Right kidney (tissue), 1 donor: ENCODE results near the gene DIAPH1.
A peak's percentile ranks its signal among the peaks of the same experiment; 100 is the strongest.

Source experiments
- DNase-seq: peaks from one replicate; pipeline ENCODE4 v3.0.0-alpha.2; 2016

DIAPH1 gene

DNA sequence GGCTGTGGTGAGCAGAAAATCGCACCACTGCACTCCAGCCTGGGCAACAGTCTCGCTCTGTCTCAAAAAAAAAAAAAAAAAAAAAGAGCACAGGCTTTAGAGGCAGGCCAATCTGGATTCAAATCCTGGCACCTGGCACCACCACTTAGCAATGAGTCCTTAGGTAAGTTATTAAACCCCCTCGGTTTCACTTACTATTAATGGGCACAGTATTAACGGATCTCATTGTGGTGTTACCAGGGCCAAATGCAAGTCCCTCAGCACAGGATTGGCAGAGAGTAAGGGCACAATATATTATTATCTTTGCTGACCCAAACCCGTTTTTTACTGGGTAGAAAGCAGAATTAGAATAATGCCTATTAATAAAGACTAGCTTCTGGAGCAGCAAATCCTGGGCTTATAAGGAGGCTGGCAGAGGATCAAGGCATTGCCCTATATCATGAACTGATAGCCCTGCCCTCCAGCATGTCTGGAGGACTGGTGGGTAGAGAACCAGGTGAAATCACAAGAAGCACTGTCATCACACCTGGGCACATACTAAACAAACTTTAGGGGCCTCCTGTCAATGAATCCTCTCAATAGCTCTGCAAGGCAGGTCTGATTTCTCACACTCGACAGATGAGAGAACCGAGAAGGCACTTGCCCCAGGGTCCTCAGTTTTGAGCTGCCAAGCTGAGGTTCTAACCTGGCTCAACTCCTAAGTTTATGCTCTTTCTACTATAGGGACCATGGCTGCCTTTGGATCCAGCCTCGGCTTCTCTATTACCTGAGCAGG is 112.2 kb downstream of the DIAPH1 start:
- DNase-seq, result no peak

DNA sequence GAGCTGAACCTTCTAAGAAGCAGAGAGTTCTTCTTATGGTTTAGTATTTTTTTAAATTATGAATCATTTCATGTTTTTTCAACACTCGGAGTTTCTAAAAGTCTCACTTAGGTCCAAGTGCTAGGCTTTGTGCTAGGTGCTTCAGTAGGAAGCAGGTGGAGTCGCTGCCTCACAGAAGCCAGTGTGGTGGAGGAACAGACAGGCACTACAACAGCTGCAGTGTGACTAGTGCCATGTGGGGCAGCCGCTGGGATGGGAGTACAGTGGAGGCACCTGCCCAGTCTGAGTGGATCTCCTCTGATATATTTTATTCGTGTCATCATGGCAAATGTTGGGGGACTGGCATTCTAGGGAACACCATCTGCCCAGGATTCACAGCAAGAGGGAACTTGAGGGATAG is 114.6 kb downstream of the DIAPH1 start:
- no peak for DNase-seq

DNA sequence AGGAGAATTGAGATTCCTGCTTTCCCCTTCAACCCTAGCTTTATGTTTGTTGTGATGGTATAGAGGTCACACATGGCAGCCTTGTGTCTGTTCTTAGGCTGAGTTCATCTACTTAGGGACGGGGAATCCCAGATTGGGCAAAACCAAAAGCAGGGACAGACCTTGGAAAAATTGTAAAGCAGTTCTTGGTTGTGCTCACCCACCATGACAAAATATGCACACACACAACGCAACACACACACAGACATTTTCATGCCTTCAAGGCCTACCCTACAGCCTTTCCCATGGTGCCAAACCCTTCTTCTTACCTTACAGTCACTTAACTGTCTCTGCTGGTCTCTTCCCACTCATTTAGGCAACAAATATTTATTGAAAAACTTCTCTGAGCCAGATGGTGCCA is 115.1 kb downstream of the DIAPH1 start:
- no peak for DNase-seq

DNA sequence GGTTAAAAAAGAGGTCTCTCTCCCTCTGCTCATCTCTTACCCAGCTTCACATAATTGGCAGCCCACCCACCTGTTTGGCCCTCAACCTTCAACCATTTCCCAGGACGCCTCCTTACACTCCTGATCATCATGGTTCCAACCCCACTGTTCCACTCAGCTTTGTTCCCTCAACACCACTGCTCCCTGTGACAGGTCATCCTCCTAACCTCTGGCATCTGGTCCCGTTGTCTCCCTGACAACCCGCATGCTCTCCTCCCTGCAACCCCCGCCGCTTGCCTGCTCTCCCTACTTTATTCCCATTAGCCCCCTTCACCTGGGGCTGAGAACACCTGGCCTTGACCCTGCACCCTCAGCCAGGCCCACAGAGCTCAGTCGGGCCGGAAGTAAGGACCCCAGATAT is 117.0 kb downstream of the DIAPH1 start:
- no peak for DNase-seq

DNA sequence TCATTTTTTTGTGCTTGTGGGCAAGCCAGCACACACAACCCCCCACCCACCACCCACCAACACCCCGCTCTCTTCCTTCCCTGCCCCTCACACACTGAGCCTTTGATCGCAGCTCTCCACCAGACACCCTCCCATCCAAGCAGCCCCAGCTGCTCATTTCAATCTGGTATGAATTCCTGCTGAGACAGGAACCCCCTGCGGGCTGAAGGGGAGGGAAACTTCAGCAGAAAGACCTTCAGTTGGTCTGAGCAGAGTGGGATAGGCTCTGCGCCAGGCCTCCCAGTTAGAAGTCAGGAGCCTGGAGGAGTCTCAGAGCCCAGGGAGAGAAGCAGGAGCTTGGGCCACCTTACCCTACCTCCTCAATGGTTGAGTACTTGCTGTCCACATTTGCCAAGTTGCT is 122.8 kb downstream of the DIAPH1 start:
- DNase-seq, result no peak

DNA sequence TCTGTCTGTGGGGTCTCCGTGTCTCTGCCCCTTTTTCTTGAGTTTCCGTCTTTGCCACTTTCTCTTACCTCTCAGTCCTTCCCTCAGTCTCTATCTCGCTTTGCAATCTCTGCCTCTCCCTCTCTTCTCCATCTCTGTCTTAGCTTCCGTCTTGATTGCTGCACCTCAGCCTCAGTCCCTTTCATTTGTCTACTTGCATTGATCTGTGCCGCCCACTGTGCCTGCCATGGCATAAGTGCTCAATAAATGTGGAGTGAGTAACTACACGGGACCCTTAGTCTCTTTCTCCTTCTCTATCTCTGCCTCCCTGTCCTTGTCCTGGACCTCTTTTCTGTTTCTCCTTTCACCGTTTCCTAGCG is 123.4 kb downstream of the DIAPH1 start:
- no peak for DNase-seq

DNA sequence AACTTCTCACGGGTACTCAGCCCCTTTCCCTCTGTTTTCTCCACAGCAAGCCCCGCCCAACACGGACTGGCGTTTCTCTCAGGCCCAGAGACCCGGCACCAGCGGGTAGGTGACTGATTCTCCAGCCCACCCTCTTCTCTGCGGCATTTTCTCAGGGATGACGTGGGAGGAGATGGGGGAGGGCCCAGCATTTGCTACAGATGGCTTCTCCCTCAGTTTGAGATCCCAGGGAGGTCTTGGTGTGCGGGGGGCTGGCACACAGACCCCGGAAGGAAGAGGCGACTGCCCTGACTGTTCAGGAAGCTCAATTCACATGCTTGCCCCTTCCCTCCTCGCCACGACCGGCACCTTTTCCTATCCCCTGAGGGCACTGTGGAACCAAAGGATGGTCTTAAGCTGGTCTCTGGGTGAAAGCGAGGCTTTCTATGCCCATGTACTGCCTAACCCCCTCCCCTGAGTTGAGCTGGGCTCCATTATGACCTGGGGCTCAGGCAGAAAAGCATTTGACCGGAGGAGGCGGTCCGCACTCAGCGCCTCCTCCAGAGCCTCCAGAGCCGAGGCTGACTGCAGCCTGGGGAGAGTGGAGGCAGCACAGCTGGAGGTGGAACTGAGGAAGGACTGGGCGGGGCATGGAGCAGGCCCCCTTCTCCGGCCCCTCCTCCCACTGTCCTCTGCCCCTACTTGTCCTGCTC is 123.9 kb downstream of the DIAPH1 start:
- peak; percentile 56 for DNase-seq

DNA sequence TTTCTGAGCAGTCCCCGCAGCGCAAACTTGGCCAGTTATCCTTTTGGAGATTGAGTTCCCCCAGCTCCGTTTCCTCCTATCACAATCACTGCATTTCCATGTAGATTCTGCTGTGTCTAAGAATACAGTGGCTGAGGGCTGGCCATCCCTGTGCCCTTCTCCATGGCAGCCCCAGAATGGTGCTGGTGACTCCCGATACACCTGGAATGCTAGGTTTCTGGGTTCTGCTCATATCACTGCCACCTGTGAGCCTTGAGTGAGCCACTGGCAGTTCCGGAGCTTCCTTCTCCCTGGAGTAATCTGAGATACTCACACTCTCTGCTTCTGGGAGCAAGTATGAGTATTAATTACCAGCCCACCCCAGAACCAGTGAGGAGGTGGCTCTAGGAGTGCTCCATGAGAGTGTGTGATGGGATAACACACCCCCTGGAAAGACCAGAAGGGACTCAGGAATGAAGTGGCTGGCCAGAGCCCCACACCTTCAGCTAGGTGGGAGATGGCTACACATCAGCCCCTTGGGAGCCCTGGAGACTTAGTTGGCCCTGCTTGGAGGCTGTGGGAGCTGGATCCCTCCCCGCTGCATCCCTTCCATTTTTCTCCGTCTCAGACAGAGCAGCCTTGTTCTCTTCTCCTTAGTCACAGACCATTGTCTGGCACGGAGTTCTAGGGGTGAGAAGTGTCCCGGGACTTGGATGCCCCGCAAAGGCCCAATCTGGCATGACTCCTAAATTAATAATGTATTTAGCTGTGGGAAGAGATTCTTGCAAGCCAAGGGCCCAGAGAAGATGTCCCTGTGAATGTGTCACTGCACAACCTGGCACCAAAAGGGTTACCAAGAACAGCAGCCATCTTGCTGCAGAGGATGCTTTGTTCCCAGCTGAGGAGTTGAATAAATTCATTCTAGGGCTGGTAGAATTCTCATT is 125.0 kb downstream of the DIAPH1 start:
- no peak for DNase-seq

DNA sequence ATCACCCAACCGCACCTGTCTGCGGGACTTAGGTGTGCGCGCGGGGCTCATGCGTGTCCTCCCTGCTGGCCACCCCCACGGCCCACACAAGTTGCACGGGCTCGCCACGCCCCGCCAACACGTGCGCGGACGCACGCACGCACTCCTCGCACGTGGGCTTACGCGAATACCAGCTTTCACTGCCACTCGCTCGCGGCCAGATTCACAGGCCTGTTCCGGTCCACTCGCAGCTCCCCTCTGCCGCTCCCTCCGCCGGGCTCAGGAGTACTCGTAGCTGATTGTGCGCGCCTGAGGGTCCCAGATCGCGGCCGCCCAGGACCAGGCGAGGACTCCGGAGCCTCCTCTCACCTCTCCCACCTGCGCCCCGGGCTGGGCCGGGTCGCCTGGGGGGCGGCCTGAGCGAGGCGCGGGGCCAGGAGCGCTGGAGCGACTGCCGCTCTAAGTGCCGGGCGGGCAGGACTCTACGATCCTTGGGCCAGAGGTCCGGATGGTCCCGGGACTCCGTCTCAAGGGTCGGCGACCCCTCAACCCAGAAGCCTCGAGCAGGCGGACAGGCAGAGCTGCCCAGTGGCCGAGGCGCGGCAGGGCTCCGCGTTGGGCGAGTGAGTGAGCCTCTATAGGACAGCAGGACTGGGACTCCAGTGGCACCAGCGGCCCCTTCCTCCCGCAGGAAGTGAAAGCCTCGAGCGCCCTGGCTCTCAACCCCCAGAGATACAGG is 126.5 kb downstream of the DIAPH1 start:
- DNase-seq, result peak; percentile 69

DNA sequence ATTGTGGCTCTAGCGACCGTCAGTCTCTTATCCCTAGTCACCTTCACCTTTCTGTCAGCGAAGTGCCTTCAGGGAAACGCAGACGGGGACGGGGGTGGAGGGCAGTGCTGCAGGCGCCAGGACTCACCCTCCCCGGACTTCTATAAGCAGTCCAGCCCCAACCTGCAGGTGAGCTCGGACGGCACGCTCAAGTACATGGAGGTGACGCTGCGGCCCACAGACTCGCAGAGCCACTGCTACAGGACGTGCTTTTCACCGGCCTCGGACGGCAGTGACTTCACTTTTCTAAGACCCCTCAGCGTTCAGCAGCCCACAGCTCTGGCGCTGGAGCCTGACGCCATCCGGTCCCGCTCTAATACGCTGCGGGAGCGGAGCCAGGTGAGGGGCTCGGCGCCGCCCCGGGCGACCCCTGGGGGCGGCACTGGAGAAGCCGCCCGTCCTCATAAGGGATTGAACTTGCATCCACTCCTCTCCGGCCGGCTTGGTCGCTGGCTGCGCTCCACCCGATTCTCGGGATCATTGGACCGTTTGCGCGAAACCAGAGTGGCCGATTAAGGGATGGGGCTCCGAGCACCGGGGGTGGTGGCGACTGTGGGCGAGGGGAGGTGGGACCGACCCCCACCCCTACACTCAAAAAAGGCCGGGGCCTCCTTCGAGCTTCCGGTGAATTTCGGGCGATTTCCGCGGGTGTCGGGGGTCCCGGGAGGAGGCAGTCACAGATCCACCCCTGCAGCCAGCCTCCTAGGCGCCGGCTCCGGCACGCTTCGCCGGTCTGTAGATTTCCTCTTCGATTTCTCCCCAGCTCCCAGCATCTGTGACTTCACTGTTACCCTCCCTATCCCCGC is 127.3 kb downstream of the DIAPH1 start:
- peak; percentile 66 for DNase-seq

DNA sequence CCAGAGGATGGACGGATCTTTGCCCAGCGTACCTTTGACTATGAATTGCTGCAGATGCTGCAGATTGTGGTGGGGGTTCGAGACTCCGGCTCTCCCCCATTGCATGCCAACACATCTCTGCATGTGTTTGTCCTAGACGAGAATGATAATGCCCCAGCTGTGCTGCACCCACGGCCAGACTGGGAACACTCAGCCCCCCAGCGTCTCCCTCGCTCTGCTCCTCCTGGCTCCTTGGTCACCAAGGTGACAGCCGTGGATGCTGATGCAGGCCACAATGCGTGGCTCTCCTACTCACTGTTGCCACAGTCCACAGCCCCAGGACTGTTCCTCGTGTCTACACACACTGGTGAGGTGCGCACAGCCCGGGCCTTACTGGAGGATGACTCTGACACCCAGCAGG is 128.0 kb downstream of the DIAPH1 start:
- DNase-seq, result no peak

DNA sequence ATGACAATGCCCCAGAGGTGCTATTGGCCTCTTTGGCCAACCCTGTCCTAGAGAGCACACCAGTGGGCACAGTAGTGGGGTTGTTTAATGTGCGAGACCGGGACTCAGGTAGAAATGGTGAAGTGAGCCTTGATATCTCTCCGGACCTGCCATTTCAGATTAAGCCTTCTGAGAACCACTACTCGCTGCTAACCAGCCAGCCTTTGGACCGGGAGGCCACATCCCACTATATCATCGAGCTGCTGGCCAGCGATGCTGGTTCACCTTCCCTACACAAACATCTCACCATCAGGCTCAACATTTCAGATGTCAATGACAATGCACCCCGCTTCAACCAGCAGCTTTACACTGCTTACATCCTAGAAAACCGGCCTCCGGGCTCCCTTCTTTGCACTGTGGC is 128.5 kb downstream of the DIAPH1 start:
- no peak for DNase-seq

DNA sequence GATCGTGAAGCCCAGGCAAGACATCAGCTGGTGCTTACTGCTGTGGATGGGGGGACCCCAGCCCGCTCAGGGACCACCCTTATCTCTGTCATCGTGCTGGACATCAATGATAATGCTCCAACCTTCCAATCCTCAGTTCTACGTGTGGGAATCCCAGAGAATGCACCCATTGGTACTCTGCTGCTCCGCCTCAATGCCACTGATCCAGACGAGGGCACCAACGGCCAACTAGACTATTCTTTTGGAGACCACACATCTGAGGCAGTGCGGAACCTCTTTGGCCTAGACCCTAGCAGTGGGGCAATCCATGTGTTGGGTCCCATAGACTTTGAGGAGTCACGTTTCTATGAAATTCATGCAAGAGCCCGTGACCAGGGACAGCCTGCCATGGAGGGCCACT is 129.0 kb downstream of the DIAPH1 start:
- DNase-seq, result no peak

DNA sequence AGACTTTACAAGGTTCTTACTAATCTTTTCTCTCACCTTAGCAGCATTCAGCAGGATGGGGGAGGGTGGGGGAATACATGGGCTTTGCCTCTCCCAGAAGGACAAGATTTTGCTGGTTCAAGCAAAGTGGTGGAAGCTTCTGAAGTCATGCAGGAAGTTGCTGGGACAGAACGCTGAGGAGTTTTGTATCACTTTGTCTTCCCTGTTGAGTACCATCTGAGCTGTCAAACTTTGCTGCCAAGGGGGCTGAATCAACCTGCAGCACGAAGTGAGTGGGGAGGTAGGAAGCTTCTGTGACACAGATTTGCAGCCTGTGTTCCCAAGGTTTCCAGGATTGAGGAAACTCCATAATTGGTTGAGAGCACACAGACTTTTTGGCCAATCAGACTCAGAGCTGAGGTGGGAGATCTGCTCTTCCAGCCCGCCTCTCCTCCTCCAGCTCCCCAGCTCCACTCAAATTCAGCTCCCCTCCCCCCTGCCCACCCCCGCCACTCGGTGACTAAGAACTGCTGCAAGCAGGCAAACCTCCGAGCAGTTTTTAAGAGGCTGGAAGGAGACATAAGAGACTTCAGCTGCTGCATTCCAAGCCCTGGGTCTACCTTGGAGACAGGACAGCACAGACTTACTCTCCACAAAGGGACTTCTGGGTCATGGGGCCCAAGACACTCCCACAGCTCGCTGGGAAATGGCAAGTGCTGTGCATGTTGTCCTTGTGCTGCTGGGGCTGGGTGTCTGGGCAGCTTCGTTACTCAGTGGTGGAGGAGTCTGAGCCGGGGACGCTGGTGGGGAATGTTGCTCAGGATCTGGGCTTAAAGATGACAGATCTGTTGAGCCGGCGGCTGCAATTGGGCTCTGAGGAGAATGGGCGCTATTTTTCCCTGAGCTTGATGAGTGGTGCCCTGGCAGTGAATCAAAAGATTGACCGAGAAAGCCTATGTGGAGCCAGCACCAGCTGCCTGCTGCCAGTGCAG is 129.9 kb downstream of the DIAPH1 start, which contains the start of gene PCDHGC5:
Gene PCDHGC5, plus strand, starts transcription at position 491 of the 971 bp plus-strand sequence. Its CDS starts 160 bp downstream, at position 651.
- no peak for DNase-seq

DNA sequence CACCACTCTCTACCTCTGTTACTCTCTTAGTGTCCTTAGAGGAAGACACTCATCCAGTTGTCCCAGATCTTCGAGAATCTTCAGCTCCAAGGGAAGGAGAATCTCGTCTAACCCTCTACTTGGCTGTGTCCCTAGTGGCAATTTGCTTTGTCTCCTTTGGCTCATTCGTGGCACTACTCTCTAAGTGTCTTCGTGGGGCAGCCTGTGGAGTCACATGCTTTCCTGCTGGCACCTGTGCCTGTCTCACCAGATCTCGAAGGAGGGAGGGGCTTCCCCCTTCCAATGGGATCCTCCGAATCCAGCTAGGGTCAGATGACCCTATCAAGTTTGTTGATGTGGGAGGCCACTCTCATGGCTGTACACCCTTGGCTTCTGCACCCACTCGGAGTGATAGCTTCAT is 131.7 kb downstream of the DIAPH1 start:
- no peak for DNase-seq

DNA sequence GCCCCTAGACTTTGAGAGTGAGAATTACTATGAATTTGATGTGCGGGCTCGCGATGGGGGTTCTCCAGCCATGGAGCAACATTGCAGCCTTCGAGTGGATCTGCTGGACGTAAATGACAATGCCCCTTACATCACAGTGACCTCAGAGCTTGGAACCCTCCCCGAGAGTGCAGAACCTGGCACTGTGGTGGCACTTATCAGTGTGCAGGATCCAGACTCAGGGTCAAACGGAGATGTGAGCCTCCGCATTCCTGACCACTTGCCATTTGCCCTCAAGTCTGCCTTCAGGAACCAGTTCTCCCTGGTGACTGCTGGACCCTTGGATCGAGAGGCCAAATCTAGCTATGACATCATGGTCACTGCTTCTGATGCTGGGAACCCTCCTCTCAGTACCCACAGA is 132.7 kb downstream of the DIAPH1 start:
- DNase-seq, result no peak

DNA sequence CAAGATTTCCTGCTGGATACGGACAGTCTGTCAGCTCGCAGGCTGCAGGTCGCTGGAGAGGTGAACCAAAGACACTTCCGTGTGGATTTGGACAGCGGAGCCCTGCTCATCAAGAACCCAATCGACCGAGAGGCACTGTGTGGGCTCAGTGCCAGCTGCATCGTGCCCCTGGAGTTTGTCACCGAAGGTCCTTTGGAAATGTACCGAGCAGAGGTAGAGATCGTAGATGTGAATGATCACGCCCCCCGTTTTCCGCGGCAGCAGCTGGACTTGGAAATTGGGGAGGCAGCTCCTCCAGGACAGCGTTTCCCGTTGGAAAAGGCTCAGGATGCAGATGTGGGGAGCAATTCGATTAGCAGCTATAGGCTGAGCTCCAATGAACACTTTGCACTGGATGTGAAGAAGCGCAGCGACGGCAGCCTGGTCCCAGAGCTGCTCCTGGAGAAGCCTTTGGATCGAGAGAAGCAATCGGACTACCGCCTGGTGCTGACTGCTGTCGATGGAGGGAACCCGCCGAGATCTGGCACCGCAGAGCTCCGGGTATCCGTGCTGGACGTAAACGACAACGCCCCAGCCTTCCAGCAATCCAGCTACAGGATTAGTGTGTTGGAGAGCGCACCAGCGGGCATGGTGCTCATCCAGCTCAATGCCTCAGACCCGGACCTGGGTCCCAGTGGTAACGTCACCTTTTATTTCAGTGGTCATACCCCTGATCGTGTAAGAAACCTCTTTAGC is 133.3 kb downstream of the DIAPH1 start:
- no peak for DNase-seq

DNA sequence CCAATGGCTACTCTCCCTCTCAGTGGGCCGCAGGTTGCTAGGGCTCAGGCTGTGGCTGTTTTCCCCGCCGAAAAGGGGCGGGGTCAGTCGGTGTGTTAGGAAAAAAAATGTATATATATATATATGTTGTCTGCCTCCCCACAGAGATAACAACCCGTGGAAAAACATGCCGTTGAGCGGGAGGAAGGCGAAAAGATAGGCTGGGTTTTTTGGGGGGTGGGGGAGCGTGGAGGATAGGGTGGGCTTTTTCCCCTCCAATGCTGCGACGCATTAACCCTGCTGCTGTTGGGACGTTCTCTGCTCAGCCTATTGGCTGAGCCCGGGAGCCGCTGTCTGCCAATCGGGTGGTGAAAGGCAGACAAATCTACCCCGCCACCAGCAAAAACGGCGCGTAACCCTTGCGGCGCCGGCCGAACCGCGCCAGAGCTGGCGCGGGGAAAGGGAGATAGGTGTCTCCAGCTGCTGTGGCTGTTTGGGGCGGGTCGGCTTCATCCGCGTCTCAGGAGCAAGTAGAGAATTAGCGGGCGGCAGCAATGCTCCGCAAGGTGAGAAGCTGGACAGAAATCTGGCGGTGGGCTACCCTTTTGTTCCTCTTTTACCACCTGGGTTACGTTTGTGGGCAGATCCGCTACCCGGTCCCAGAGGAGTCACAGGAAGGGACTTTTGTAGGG is 134.0 kb downstream of the DIAPH1 start, which contains the start of gene PCDHGC4:
Gene PCDHGC4, plus strand, starts transcription at position 390 of the 671 bp plus-strand sequence. Its CDS starts 144 bp downstream, at position 534.
- DNase-seq, result peak; percentile 72

DNA sequence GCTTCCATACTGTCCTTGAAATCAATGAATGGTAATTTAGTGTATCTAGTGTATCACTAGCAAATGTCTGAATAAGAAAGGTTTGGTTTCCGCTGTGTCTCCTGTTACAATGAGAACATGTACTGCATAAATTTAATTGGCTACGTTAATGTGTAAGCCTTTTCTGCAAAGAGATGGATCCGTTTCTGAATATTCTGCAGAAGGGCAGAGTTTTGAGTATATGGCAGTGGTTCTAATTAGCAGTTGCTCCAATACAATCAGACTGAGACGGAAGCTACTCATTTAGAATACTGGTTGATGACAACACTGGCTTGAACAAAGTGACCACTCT is 134.5 kb downstream of the DIAPH1 start:
- no peak for DNase-seq
